ENCODE data around the gene SLC27A6.

GRCh38 chr5:128980917-128981316 is 15.6 kb downstream of the SLC27A6 start:
- TF ChIP-seq CTCF (IDR thresholded peaks at IDR 0.05) (no peak), POLR2A (IDR thresholded peaks at IDR 0.05) (no peak)
